Measurements from ENCODE around the gene SIGMAR1. TPM values are rescaled to one million over a fixed set of nuclear protein-coding genes. Genes with fewer than 3 reads are reported as not detected.

The SIGMAR1 gene
- total and polyA plus RNA-seq, 10 donors = 19.4 to 39.7 (median 27.6) TPM

DNA sequence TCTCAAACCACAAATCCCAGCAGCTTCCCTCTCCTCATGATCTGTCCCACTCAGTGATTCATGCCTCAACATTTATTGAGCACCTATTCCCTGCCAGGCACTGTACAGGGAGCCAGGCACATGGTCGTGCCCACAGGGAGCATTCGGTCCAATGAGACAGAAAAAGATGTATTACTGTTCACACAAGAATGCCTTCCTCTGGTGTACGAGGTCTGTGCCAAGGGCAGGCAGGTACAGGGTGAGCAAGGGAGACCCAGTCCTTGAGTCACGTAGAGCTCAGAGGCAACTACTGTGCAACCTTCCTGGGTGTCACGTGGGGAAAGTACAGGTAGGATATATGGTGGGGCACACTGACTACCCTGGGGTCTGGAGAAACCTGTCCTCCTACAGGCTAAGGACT, 52.6 kb downstream of the SIGMAR1 start:
- intact Hi-C loops (cut with DNase I; ENCODE audit: low total_unique reads) = no loop called here
- no peak for DNase-seq
- no peaks in the 10 kb centered on the region for H3K36me3 ChIP-seq
- TF ChIP-seq POLR2A (IDR thresholded peaks at IDR 0.05) (no peak), CTCF (IDR thresholded peaks at IDR 0.05 in 8 of 11, conservative IDR thresholded peaks at IDR 0.05 in 3 of 11) (no peak), POLR2AphosphoS5 (IDR thresholded peaks at IDR 0.05) (no peak)
- WGBS, 5 donors = 71 to 81% (median 75%) methylated on average over 5 of the region's 5 CpGs
- H3K27ac ChIP-seq = no peak overlapping the region
- no peaks in the 10 kb centered on the region for H3K9me3 ChIP-seq
- H3K4me1 ChIP-seq = peaks cover 0 to 37% (median 14%) of the 10 kb centered on the region in 6 donors
- peaks cover 0 to 92% (median 34%) of the 10 kb centered on the region in 7 donors for H3K27me3 ChIP-seq (replicated peaks in 1 of 7)
- no peak overlapping the region for H3K4me3 ChIP-seq

Small RNA genes within 50 kb of the gene (small RNA-seq; reads per million reads assigned to genes)
- 0 reads per million in 4 donors for gene CCL27

Other genes with a start within 250 kb of the SIGMAR1 start
- gene FAM219A, start 179.2 kb downstream of the SIGMAR1 start, total RNA-seq = 10 to 100 TPM; 10.4 to 26.9 (median 16.5) TPM
- gene FAM219A, start 179.2 kb downstream of the SIGMAR1 start, polyA plus RNA-seq = 1 to 10 TPM; 3.2 to 9.3 (median 3.5) TPM
- not detected for gene DNAI1, start 179.0 kb downstream of the SIGMAR1 start, total RNA-seq
- not detected for gene DNAI1, start 179.0 kb downstream of the SIGMAR1 start, polyA plus RNA-seq
- gene ENHO, start 114.8 kb downstream of the SIGMAR1 start, total RNA-seq = under 1 TPM in 3 of 7 donors, not detected in 4; 0.35 to 0.91 (median 0.46) TPM
- gene ENHO, start 114.8 kb downstream of the SIGMAR1 start, polyA plus RNA-seq = under 1 TPM; 0.74 to 0.94 (median 0.89) TPM
- 10 to 100 TPM in 5 of 7 donors, 1 to 10 TPM in 2; 6.6 to 46.8 (median 26.3) TPM for gene CNTFR, start 48.1 kb downstream of the SIGMAR1 start, total RNA-seq
- 1 to 10 TPM; 2.8 to 7.7 (median 3.1) TPM for gene CNTFR, start 48.1 kb downstream of the SIGMAR1 start, polyA plus RNA-seq
- gene RPP25L, start 25.7 kb downstream of the SIGMAR1 start, total RNA-seq = 10 to 100 TPM; 16.8 to 36.1 (median 21.5) TPM
- gene RPP25L, start 25.7 kb downstream of the SIGMAR1 start, polyA plus RNA-seq = 10 to 100 TPM; 32.5 to 54.1 (median 46.7) TPM
- 10 to 100 TPM; 43.8 to 64.1 (median 52.1) TPM for gene DCTN3, start 17.3 kb downstream of the SIGMAR1 start, total RNA-seq
- gene DCTN3, start 17.3 kb downstream of the SIGMAR1 start, polyA plus RNA-seq = 10 to 100 TPM; 59.3 to 79.8 (median 75.9) TPM
- gene ARID3C, start 8.7 kb downstream of the SIGMAR1 start, total RNA-seq = not detected
- not detected for gene ARID3C, start 8.7 kb downstream of the SIGMAR1 start, polyA plus RNA-seq
- 100 to 1,000 TPM in 1 of 7 donors, 10 to 100 TPM in 6; 56.6 to 101 (median 78.9) TPM for gene GALT, start 8.9 kb upstream of the SIGMAR1 start, total RNA-seq
- gene GALT, start 8.9 kb upstream of the SIGMAR1 start, polyA plus RNA-seq = 10 to 100 TPM; 32.1 to 74.4 (median 55.1) TPM
- 10 to 100 TPM; 23.3 to 43.9 (median 30.7) TPM for gene IL11RA, start 14.4 kb upstream of the SIGMAR1 start, total RNA-seq
- gene IL11RA, start 14.4 kb upstream of the SIGMAR1 start, polyA plus RNA-seq = 10 to 100 TPM; 16.3 to 37.7 (median 25.1) TPM
- gene CCL27, start 24.9 kb upstream of the SIGMAR1 start, total RNA-seq = under 1 TPM in 1 of 7 donors, not detected in 6; 0.70 TPM
- gene CCL27, start 24.9 kb upstream of the SIGMAR1 start, polyA plus RNA-seq = under 1 TPM in 2 of 3 donors, not detected in 1; 0.08 to 0.32 TPM
- gene CCL19, start 53.5 kb upstream of the SIGMAR1 start, total RNA-seq = 10 to 100 TPM in 2 of 7 donors, 1 to 10 TPM in 3, not detected in 2; 4.0 to 57.3 (median 7.4) TPM
- gene CCL19, start 53.5 kb upstream of the SIGMAR1 start, polyA plus RNA-seq = 10 to 100 TPM; 22.1 to 73.1 (median 38.1) TPM
- 100 to 1,000 TPM in 3 of 7 donors, 10 to 100 TPM in 4; 45.1 to 279 (median 81.8) TPM for gene CCL21, start 72.3 kb upstream of the SIGMAR1 start, total RNA-seq
- gene CCL21, start 72.3 kb upstream of the SIGMAR1 start, polyA plus RNA-seq = 100 to 1,000 TPM; 221 to 367 (median 312) TPM

Measured in spleen (tissue), 11 donors.